Activated CD4-positive, CD25-positive, alpha-beta regulatory T cell treated with anti-CD3 and anti-CD28 coated beads, Interleukin-2, amount 50 U/mL, for 16 hours (primary cell): Measurements from ENCODE around the gene FLNB.
"Not testable (repeated sequence)": the region's sequence is repeated elsewhere in the genome, so short reads cannot be mapped to it uniquely, and the experiment has no call there.

Source experiments
- DNase-seq: peaks from one replicate; pipeline ENCODE4 v3.0.0-alpha.2; 2020; ENCODE audit warnings: low read depth, low spot score

The FLNB gene

DNA sequence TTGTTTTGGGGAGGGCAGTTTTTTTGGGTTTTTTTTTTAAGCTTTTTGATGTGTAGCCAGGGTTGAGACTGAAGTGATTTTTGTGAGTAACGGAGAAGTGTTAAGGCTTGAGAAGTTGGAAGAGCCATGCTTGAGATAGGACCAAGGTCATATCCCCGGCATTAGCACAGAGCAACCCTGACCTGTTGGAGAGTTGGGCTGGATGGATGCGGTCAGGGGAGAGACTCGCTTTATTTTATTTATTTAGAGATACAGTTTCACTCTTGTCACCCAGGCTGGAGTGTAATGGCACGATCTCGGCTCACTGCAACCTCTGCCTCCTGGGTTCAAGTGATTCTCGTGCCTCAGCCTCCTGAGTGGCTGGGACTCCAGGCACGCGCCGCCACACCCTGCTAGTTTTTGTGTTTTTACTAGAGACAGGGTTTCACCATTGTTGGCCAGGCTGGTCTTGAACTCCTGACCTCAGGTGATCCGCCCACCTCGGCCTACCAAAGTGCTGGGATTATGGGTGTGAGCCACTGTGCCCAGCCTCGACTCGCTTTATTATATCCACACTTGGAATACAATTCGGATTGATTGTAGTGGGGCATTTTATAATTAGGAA lies 43.5 kb downstream of the FLNB start:
- DNase-seq, result not testable (repeated sequence)

DNA sequence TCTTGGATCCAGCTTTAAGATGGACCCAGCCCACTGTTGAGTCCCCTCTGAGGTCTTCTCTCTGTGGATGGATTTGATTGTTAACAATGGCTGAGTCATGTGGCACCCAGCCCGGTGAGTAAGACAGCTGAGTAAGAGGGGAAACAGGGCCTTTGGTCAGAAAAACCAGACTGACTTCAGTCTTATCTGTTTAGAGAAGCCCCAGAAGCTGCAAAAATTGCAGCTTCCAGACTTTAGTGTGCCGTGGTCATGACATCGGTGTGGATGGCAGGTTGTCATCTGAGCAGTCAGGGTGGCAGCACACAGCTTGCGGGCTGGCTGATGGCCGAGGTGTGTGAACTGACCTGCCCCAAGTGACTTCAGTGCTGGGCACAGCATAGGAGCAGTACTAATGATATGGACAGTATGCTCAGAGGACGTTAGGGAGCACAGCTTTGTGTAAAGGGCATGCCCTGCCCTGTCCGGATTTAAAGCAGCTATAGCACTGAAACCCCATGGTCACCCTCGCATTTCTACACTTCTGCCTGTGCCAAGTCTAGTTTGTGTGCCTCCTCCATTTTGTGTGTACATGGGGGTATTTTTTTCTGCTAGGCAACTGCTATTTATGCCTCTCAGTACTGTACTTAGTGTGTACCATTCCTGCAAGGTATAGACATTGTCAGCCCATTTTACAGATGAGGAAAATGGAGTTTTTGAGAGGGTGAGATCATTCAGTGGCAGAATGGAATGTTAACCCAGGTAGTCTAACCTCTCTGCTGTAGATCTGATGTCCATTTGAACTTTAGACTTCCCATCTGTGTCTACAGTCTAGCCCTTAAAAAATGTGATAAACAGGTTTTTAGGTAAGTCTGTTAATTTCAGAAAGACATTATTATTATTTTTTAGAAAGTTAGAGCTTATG lies 44.4 kb downstream of the FLNB start:
- no peak for DNase-seq

DNA sequence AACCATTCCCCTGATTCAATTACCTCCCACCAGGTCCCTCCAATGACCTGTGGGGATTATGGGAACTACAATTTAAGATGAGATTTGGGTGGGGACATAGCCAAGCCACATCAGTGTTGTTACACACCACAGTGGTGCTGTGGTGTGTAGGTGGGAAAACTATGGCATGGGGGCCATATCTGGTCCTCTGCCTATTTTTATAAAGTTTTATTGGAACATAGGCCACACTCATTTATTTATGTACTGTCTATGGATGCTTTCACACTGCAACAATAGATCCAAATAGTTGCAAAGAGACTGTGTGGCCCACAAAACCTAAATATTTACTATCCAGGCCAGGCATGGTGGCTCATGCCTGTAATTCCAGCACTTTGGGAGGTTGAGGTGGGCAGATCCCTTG lies 46.4 kb downstream of the FLNB start:
- DNase-seq, result no peak

DNA sequence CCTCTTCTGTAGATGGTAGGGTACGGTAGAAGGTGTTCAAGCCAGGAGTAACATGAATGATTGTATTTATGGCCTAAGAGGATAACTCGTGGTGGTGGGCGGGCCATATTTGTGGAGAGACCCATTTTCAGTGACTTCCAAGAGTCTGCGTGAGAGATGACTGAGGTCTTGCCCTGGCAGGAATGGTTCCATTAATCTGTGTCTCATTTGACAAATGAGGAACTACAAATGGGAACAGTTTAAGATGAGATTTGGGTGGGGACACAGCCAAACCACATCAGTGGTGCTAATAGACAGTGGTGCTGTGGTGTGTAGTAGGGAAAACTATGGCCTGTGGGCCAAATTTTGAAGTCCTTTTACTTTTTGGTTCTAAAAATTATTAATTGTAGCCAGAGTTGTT lies 47.1 kb downstream of the FLNB start:
- no peak for DNase-seq

DNA sequence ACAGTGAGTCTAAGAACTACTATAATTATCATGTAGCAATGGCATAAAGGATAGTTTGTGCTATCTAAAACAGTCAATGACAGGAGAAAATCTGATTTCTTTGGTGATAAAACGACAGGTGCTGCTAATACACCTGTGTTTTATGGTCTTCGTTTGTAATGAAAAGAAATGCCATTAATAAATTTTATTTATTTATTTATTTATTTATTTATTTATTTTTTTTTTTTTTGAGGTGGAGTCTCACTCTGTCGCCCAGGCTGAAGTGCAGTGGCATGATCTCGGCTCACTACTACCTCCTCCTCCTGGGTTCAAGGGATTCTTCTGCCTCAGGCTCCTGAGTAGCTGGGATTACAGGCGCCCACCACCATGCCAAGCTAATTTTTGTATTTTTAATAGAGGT lies 47.7 kb downstream of the FLNB start:
- not testable (repeated sequence) for DNase-seq

DNA sequence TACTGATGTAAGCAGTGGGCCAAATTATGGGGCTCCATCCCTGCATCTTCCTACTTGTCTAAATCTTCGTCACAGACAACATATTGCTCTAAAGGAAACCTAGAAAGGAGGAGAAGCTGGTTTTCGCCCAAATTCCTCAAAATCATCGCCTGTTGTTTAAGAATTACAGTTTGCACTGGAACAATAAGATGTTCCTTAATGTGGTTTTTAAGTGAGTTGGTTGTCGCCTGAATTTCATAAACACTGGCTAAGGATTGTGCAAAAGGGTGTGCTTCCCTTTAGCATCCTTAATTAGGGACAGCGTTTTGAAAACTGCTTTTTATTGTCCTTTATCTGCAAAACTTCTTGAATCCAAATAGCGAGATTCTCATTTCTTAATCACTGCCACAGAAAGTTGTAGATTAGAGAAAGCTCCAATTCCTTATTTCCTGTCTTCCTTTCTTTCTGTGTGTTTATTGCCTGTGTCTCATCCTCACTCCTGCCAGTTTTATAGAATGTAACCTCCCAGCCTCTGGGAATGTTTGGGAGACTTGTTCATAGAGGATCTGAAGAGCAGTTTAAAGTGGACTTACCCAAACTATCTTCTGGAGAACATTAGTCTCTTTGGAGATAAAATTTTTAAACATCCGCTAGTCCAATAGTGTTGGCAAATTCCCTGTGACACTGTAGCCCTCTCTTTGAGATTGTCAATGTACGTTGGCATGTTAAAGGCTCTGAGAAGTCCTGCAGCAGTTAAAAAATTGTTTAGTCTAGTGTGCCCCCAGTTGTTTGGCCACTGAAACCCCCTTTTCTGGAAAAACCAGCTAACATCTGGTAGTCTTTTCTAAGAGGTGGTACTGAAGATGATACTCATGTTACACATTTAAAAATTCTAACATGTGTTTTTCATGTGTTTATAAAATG lies 50.4 kb downstream of the FLNB start:
- no peak for DNase-seq

DNA sequence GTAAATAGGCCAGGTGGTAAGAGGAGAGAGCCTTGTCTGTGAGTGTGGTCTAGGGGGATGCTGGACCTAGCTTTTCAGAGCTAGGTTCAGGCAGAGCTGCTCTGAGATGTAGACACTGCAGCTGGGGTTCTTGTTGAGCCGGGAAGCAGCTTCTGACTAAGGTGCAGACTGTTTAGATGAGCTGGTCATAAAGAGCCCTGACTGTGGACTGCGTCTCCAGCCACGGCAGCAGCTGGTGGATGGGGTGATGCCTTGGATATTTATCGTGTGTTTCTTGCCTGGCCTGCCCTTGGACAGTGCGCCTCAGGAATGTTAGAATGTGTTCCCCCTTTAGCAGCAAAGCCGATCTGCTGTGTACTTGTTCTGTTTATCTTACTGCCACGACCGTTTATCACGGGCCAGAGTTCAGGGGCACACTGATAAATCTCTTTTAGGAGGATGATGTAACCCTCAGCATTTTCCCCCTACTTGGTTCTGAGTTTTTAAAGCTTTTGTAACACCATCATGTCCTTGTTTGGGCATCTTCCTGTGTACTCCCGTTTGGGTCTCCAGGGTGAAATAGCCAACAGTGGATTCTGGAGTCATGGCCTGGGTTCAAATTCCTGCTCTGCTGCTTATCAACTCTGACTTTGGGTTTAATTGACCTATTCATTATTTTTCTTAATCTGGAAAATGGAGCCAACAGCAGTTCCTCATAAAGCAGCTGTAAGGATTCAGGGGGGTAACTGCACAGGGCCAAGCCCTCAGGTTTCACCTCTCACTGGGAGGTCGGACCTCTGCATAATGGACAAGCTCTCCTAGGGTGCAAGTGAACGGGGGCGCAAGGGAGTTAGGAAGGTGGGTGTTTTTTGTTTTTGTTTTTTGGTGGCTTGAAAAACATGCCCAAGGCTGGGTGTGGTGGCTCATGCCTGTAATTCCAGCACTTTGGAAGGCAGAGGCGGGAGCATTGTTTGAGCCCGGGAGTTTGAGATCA lies 51.4 kb downstream of the FLNB start:
- DNase-seq, result no peak

DNA sequence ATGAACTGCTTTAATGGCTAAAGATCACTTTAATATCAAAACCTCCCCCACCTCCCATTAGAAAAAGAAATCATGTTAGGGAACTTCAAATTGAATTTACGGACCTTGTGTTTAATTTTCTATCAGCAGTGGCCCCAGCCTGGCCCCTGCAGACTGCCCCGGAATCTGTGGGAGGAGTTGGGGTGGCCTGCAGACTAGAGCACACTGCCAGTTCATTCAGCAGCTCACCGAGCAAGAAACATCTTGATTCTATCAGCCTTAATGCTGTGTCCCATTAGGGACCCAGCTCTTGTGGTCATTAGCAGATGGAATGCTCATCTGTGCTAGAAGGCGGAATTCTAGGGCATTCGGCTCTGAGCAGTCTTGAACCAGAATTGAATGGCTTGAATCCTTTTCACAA lies 54.2 kb downstream of the FLNB start:
- DNase-seq, result no peak

DNA sequence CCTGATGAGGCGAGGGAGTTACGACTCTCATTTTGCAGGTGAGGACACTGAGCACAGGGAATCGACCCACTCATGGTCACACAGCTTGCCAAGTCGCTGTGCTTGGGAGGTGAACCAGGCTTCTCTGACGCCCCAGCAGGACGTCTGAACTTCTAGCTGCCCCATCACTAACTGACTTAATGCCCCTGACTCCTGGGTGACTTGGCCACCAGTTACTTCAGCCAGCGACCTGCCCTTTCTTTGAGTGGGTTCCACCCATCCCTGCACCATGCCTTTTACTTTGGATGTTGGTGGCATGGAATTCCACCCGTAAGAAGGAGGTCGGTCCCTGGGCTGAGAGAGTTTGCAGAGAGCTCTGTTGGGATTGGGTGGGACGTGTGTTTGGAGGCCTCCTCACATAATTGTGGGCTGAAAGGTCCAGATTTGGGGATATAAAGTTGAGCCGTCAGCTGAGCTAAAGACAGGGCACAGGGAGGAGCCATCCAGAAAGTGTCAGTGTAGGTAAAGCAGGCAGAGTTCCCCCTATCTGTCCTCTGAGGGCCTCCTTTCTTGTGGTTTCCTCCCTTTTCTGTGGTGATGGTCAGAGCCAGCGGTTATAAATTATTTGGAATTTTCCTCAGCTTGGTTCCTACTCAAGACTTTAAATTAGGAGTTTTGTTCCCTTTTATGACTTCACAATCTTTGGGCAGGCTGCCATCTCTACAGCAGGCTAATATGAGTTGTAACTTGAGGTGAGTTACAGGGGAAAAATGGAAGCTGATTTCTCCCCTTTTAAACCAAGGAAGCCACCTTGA lies 55.0 kb downstream of the FLNB start:
- DNase-seq, result no peak

DNA sequence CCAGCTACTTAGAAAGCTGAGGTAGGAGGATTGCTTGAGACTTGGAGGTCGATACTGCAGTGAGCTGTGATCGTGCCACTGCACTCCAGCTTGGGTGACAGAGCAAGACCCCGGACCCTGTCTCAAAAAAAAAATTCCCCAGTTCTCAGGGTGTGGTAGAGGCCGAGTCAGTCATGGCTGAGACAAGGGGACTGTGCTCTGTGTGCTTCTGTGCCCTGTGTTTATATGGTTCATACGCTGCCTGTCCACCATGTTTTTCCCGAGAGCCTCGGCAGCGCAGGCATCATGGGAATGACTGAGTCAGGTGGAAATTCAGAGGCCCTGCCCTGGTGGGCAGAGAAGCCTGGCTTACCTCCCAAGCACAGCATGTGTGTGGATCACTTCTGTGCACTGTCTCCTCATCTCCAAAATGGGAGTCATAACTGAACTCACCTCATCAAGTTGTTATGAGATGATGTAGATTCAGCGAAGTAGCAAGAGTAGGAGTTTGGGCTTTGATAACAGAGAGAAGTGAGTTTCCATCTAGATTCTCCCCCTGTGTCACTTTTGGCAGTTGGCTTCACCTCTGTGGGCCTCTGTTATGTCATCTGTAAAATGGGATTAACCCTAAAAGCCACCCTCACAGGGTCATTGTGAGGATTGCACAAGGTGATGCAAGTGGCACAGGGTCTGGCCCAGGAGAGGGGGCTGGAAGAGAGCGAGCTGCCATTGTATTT lies 56.9 kb downstream of the FLNB start:
- no peak for DNase-seq

DNA sequence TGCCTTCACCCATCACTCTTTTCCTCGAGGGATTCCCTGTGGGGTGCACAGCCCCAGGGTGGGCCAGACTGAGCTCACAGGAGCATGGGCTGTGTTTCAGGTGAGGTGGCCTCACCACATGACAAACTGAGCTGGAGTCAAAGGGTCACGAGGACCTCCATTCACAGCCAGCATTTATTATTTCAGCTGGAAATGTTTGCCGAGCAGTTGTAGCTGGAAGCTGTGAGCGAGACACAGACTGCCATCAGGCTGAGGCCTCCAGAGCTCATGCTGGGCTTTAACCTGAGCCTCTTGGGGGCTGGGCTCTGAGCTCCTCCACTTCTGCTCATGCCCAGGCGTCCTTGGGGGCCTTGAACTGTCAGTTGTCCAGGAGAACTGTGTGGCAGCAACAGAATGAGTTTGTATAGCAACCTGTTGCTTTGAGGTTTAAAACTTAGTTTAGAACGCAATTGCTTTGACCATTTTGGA lies 57.5 kb downstream of the FLNB start:
- DNase-seq, result no peak

DNA sequence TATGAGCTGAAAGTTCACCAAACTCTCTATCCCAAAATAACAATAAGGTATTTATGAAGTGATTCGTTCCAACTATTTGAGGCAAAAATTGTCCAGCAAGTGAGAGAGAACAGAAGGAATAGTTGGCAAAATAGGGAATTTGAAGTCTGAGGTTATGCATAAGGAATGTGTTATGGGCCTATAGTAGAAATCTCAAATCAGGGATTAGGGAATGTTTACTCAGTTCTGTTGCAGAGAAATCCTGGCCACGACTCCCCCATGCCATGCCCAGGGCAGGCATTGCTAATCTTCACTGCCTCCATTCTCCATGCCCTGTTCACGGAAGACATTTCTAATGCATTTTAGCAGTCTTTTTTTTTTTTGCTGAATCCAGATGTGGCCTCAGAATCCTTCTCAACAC lies 58.6 kb downstream of the FLNB start:
- DNase-seq, result no peak

DNA sequence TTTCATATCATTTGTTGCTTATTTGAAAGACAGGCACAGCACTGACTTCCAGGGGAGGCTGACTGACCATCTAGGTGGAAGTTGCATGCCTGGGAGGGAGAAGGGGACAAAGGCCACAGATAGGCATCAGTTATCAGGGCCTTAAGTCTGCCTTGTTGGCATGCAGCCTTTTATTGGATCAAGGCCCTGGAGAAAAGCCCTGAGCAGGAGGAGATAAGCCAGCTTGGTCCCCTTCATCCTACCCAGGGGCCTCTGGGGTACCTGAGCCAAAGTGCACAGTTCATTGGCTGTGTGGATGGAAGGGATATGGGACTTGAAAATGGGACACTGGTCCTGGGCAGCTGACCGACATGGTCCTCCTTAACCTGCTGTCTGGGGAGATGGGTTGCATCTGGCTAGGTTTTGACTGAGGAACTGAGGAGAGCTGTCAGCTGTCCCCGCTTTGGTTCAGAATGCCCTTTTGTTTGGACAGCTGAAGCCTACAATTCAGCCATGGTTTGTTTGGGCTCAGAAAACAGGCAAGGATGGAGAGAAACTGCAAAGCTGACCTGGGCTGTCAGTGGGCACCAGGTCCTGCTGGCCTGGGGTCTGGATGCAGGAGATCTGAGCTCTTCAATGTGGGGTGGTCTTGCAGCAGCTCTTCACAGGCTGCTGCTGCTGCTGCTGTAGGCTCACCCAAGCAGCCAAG lies 60.0 kb downstream of the FLNB start:
- no peak for DNase-seq

DNA sequence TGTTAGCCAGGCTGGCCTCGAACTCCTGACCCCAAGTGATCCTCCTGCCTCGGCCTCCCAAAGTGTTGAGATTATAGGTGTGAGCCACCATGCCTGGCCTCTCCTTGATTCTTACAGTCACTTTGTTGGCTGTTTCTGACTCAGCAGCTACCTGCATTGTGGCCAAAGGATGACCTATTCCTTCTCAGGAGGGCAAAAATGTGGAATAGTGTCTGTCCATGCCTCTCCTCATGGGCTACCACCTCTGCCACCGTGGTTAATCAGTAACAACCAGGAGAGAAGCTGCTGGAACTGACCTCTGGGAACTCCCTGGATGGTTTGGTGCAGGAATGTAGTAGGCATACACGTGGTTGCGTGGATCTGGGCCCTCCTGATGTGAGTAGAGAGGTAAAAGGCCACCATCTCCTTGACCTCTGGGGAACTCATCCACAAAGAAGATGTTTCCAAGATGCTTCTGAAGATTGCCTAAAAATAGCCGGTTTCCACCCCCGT lies 63.3 kb downstream of the FLNB start:
- DNase-seq, result no peak

DNA sequence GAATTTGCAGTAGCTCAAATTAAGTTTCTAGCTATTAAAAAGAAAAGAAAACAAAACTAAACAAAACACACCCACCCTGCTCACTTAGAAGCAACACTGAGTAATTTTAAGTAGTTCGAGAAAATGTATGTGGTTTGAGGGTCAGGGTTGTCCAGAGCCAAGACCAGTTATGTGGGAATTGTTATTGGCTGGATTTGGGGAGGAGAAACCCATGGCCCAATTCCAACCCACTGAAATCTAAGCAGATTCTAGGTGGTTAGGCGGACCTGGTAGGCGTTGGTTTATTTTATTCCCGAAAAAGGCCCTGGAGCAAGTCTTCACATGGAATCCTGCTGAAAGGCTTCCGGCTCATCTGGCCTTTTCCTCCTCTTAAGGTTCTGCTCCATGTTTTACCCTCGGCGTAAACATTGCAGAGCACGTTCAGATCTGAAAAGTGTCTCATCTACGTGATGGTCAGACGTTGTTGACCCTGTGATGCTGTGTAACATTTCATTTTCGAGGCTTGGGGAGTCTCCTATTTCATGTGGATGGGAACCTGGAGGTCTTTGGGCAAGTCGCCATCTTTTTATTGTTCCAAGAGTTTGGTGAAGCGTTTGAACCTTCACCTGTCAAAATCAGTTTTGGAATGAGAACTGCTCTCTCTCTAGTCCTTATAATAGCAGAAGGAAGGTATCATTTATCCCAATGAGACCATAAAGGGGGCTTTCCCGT lies 64.0 kb downstream of the FLNB start:
- no peak for DNase-seq

DNA sequence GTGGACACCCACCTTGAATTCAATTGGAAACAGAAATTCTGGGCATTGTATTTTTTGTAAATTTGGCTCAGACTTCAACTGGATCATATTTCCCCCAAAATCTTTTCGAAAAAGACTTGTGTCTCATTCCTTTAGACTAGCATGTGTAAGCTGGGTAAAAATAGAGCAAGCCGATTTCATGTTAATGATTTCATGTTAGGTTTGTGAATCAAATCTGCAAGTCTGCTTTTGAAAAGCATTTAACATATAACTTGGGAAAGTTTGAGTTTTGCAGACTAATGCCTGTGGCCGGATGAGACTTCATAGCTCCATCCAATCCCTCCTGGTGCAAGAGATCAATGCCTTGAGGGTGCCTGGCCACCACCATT lies 64.5 kb downstream of the FLNB start:
- no peak for DNase-seq

DNA sequence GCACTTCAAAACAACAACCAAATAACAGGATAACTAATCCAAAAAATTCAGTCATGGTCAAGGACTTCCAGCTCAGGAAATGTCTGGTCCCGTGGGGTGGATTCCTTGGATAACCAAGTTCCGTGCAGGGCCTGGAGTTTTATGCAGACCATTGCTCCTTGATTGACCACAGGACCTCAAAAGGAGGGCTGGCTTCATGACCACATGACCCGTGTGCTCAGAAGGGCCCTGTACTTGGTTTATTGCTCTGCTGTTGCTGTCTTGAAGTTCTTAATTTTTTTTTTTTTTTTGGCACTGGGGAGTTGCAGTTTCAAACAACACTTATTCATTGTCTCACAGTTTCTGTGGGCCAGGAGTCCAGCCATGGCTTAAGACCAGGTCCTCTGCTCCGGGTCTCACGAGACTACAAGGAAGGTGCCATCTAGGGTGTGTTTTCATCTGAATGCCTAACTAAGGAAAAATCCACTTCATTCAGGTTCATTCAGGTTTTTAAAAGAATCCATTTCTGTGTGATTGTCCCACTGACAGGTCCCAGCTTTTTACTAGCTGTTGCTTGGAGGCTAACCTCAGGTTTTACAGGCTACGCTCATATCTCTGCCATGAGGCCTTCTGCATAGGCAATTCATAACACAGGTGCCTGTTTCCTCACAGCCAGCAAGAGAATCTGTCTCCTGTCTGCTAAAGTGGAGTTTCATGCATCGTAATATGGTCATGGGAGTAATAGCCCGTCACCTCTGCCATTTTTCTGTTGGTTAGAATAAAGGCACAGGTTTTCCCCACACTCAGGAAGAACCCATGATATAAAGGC lies 65.3 kb downstream of the FLNB start:
- no peak for DNase-seq
